T-helper 1 cell (primary cell): ENCODE data around the gene BLOC1S6.

Experiments used
- DNase-seq, 5 donors: peaks; one replicate each; pipeline ENCODE4 v3.0.0-alpha.2; 2012 to 2020

The BLOC1S6 gene

DNA sequence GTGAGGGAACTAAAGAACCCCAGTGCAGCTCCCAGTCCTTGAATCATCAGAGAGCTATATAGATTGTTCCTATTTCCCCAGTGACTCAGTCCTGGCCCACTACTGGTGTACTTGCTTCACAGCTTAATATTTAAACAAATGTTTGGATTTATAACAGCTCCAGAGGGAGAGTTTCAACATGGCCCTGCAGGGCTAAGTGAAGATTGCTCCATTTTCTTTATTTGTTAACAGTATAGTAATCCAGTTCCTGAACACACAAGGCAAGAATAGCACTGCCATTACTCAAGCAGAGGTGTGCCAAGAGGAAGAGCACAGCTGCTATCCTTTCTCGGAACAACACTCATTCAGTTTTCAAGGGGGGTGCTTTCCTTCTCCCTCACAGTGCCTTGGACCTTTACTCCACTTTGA lies 54.2 kb downstream of the BLOC1S6 start:
- peak in 1 of 5 donors; percentile 49 for DNase-seq

DNA sequence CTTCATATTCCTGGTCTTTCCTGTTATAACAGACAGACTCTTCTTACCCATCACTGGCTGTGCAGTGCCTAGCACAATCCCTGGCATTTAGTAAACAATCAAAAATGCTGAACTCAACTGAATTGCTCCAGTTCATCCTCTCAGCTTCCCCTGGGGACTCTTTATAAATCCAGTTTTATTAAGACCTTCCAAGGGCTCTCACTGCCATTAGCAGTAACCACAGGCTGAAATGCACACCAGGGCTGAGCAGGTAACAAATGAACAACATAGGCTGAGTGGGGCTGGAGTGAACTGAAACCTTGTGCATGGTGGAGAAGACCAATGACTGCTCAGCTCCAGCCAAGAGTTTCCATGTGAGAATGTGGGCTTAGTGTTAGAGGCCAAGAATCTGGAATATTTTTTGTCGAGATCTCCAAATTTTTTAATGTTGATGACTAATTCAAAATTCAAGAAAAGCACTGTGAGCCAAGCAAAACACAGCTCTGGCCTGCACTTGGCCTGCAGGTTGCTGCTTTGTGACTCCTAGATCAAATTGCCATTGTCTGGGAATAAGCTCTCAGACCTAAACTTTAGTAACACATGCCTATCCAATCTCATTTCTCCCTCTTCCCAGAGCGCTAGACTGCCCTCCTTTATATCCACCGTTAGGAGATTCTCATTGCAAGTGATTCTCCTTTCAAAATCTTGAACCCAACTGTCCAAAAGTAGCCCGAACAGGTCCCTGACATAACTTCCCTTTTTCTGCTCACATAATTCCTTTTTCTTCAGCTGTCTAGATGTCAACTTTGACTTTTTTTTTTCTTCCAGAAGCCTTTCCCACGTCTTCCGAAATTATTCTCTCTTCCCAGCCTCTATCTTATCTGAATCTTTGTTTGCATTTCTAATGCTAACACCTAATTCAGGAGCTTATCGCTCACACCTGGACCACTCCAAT lies 55.1 kb downstream of the BLOC1S6 start:
- no peak for DNase-seq

GRCh38 chr15:45644437-45644836 lies 57.3 kb downstream of the BLOC1S6 start:
- no peak for DNase-seq

GRCh38 chr15:45645026-45645980 lies 58.1 kb downstream of the BLOC1S6 start:
- DNase-seq: peak in 1 of 5 donors; percentile 63

DNA sequence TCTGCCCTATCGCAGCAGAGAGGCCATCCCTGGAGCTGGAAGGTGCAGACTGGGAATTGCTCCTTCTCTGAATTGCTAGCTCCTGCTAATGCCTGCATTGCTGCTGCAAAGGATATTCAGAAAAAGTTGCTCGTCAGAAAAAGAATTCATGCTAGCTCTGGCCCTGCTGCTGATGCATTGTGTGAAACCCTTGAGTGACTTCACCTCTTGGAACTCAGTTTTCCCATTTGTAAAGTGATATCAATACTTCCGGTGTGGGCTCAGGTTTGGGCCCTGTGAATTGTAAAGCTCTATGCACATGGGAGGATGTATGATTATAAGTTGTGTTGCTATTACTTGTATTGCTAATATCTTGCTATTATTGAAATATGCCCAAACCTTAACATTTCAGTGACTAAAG lies 59.0 kb downstream of the BLOC1S6 start:
- DNase-seq: peak in 1 of 5 donors; percentile 44

DNA sequence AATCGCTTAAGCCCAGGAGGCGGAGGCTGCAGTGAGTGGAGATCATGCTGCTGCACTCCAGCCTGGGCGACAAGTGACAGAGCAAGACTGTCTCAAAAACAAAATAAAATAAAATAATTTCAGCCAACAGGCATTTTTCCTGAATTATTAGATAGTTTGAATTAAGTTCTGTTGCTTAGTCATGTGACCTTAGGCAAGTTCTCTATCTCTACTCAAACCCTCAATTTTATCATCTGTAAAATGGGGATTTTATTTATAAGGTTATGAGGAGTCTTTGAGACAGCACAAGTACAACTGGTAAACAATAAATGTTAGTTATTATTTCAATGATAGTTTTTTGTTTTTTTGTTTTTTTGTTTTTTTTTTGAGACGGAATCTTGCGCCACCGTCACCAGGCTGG lies 60.6 kb downstream of the BLOC1S6 start:
- no peak for DNase-seq

GRCh38 chr15:45648521-45649200 lies 61.5 kb downstream of the BLOC1S6 start:
- no peak for DNase-seq

DNA sequence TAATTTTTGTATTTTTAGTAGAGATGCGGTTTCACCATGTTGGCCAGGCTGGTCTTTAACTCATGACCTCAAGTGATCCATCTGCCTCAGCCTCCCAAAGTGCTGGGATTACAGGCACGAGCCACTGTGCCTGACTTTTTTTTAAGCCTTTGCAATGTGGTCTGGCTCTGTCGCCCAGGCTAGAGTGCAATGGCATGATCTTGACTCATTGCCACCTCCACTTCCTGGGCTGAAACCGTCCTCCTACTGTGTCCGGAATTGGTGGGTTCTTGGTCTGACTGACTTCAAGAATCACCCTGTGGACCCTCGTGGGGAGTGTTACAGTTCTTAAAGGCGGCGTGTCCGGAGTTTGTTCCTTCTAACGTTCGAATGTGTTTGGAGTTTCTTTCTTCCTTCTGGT lies 62.8 kb downstream of the BLOC1S6 start:
- DNase-seq: peak in 1 of 5 donors; percentile 33

DNA sequence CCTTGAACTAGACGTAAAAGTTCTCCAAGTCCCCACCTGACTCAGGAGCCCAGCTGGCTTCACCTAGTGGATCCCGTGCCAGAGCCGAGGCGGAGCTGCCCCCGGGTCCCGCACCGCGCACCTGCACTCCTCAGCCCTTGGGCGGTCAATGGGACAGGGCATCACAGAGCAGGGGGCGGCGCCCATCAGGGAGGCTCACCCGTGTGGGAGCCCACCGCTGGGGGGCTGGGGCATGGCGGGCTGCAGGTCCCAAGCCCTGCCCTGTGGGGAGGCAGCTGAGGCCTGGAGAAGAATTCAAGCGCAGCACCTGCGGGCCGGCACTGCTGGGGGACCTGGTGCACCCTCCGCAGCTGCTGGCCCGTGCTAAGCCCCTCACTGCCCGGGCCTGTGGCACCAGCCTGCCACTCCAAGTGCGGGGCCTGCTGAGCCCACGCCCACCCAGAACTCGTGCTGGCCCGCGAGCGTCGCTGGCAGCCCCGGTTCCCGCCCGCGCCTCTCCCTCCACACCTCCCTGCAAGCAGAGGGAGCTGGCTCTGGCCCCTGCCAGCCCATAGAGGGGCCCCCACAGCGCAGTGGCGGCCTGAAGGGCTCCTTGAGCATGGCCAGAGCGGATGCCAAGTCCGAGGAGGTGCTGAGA lies 63.8 kb downstream of the BLOC1S6 start:
- DNase-seq: no peak

DNA sequence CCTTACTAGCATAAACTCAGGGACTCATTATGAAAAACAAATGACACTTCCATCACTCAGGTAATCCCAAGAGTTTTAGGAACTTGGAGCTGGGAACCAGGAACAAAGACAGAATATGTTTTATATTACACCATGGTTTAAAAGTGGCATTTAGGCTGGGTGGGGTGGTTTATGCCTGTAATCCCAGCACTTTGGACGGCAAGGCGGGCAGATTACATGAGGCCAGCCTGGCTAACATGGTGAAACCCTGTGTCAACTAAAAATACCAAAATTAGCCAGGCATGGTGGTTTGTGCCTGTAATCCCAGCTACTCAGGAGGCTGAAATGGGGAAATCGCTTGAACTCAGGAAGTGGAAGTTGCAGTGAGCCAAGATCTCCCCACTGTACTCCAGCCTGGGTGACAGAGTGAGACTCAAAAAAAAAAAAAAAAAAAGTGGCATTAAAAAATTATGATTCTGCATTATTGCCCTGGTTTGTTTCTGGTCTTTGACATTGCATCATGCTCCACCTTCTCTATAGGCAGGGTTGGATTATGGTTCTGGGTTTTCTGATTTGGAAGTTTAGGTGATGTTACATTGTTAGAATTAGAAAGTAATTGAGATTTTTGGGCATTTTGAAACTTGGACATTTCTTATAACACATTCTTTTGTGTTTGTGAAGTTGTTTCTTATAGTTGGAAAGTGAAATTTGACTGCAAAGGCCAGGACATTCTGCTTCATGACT lies 66.7 kb downstream of the BLOC1S6 start:
- DNase-seq: no peak

GRCh38 chr15:45654749-45655148 lies 67.6 kb downstream of the BLOC1S6 start:
- DNase-seq: no peak

- DNase-seq: no peak
These were observed 70.1 kb downstream of the BLOC1S6 start for GRCh38 chr15:45657254-45657653.

- DNase-seq: no peak
These were observed 70.8 kb downstream of the BLOC1S6 start for GRCh38 chr15:45657764-45658545.
